Omental fat pad (tissue), 4 donors: ENCODE results near the gene AOC1. TPM values are rescaled to one million over a fixed set of nuclear protein-coding genes. Genes with fewer than 3 reads are reported as not detected.

Experiments used
- ATAC-seq: fragments of 150-250 bp; one replicate; pipeline ENCODE4 v1.9.1; 2016; ENCODE audit warnings: mild to moderate bottlenecking, moderate library complexity; ENCODE audit not compliant: low FRiP score
- DNase-seq: peaks from one replicate; pipeline ENCODE4 v3.0.0-alpha.2; 2019; ENCODE audit warnings: low spot score
- total RNA-seq, 4 donors: library from RNA; depleted of rRNA; stranded (reverse); fragments of >200 nt; gene quantifications; one replicate each; pipeline ENCODE4 v1.1.0, GENCODE V29; 2016
- TF ChIP-seq, protein P1 (sequence below), 3 donors: fragments of 450-650 bp; IDR thresholded peaks; one replicate each; pipeline ENCODE4 v1.5.1; 2016 to 2017; ENCODE audit warnings: antibody characterized with exemption in 3 of 3, mild to moderate bottlenecking in 3 of 3, moderate library complexity in 2 of 3

Gene AOC1
- total RNA-seq, 4 donors from 2014 or later, result not detected

DNA sequence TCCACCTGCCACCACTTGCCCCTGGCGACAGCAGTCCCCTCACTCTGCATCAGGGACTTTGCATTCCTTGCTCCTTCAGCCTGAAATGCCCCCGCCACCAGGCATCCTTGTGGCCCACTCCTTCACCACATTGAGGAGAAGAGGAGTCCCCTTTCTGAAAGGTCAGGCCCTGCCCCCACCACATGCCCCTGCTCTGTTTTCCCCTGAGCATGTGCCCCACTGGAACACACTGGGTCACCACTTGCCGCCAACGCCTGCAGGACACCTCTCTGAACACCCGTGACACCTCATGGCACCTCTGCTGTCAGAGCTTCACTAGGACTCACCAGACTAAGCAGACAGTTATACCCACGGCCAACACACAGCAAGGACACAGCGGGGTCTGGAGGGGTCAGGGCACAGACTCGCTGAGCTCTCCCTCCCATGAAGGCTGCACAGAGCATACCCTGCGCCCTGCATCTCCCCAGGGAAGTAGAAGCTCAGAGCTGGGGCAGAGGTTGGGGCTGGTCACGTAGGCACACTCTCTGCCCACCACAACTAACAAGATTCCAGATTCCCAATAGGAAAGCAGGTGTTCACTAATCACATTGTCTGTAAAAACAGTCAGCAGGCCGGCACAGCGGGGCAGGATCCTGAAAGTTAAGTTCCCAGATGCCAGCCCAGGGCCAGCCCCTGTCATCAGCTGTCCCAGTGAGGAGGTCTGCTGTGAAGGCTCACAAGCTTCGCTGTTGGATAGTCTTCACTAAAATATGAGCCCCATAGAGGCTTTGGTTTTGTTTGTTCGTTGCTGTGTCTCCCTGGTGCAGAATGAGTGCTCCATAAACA lies 5.8 kb upstream of the AOC1 start:
- DNase-seq (no peak), ATAC-seq (no peak)
- TF ChIP-seq, protein P1, sequence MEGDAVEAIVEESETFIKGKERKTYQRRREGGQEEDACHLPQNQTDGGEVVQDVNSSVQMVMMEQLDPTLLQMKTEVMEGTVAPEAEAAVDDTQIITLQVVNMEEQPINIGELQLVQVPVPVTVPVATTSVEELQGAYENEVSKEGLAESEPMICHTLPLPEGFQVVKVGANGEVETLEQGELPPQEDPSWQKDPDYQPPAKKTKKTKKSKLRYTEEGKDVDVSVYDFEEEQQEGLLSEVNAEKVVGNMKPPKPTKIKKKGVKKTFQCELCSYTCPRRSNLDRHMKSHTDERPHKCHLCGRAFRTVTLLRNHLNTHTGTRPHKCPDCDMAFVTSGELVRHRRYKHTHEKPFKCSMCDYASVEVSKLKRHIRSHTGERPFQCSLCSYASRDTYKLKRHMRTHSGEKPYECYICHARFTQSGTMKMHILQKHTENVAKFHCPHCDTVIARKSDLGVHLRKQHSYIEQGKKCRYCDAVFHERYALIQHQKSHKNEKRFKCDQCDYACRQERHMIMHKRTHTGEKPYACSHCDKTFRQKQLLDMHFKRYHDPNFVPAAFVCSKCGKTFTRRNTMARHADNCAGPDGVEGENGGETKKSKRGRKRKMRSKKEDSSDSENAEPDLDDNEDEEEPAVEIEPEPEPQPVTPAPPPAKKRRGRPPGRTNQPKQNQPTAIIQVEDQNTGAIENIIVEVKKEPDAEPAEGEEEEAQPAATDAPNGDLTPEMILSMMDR (IDR thresholded peaks at IDR 0.05), result no peak

DNA sequence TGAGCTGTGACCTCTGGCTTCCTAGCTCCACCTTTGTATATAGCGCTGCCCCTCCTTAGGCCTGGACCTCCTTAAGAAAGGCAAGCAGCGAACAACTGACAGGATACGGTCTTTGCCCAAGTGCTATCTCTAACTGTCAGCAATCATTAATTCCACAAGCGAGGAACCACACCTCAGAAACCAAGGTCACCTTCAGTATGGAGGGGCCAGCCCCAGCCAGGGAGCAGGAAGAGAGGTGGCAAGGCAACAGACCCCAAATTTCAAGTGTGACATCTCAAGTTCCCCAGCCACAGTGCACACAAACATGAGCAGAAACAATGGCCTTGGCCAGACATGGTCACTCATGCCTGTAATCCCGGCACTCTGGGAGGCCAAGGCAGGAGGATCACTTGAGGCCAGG lies 4.8 kb upstream of the AOC1 start:
- TF ChIP-seq, protein P1 (IDR thresholded peaks at IDR 0.05), result no peak
- DNase-seq (no peak), ATAC-seq (no peak)

DNA sequence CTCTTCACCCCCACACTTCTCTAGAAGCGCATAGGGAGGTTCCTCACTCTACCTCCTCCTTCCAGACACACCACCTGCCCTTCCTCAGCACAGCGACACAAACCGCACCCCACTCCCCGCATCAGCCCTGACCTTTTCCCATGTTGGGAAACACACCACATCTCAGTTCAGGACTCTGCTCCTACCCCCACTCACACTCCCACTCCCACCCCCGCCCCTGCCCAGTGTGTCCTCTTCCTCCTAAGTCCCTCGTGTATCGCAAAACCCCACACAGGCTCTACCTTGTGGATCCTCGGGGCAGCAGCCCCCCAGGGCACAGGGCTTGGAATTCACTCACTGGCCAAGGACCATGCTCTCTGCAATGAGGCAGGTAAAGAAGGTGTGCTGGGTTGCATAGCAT lies 4.2 kb upstream of the AOC1 start:
- ATAC-seq (no peak), DNase-seq (no peak)
- TF ChIP-seq, protein P1 (IDR thresholded peaks at IDR 0.05), result no peak

DNA sequence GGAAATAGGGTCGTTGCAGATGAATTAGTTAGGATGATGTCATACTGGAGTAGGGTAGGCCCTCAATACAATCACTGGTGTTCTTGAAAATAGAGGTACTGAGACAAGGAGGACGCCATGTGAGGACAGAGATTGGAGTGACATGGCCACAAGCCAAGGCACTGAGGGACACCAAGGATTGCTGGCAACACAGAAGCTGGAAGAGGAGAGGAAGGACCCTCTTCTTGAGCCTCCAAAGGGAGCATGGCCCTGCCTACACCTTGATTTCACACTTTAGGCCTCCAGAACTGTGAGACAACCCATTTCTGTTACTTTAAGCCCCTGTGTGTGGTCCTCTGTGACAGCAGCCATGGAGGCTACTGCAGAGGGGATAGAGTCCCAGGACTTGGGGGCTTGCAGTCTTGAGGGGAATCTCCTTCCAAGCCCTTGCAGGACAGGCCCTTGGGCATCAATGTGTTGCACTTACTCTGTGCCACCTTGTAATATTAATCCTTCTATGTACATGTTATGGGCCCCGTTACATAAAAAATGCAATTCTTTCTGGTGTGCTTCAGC lies 3.7 kb upstream of the AOC1 start:
- ATAC-seq (no peak), DNase-seq (no peak)
- TF ChIP-seq, protein P1 (IDR thresholded peaks at IDR 0.05), result no peak

DNA sequence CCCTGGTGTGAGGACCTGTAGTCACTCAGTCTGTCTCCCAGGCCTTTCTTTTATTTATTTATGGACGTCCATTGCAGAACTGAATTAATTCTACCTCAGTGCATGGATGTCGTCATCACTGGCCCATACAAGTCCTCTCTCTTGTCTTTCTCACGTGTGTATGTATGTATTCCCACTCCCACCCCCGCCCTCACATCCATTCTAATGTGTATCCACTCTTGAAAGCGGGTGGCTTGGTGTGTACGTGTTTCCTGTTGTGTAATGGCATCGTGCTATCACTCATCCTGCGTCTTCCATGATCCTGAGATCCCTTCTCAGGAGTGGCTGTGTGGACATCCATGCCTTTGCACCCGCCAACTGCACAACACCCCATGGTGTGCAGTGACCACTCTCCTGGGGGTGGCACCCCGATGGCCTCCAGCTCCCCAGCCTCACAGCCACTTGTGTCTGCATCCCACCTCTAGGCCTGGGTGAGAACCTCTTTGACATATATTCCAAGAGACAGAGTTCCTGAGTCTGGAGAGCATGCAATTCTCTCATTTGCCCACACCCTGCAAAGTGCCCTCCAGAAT lies 3.0 kb upstream of the AOC1 start:
- ATAC-seq (no peak), DNase-seq (no peak)
- TF ChIP-seq, protein P1 (IDR thresholded peaks at IDR 0.05), result no peak

DNA sequence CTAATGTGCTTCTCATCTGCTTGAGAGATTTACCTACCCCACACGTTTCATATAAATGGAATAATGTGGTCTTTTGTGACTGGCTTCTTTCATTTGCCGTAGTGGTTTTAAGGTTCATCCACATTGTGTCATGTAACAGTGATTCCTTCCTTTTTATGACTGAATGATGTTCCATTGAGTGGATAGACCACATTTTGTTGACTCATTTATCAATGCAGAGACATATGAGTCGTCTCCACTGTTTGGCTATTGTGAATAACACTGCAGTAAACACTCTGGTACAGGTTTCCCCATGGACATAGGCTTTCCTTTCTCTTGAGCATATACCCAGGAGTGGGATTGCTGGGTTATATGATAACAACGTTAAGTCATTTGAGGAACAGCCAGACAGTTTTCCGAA lies 2.0 kb upstream of the AOC1 start:
- TF ChIP-seq, protein P1 (IDR thresholded peaks at IDR 0.05), result no peak
- no peak for ATAC-seq
- DNase-seq, result no peak
